ENCODE measurements around the gene TUBA1C.

DNA sequence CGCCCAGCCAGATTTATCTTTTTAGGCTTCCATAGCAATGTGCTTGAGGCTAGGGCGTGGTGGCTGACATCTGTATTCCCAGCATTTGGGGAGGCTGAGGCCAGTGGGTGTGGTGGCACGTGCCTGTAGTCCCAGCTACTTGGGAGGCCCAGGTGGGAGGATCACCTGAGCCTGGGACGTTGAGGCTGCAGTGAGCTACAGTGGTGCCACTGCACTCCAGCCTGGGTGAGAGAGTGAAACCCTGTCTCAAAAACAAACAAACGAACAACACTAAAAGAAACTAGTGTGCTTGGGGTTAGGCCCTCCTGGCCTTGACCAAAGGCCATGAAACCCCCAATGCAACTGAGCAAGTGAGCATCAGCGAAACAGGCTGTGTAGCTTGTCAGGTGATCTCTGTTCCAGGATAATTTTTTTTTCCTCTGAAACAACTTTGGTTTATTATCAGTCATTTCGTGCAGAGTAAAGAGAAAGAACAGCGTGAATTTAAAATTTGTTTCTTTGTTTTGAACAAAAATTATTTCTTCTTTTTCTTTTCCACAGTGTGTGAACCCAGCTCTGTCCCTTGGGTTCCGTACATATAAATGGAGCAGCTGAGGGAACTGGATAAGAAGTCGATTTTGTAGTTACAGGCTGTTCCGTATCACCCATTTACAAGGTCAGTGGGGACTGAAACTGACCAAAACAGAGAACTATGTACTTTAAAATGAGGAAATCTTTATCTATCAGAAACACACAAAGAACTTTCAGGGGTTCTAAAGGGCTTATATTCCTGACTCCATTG, 8.8 kb upstream of the TUBA1C start:
- TF ChIP-seq EZH2phosphoT487 (conservative IDR thresholded peaks at IDR 0.05; ENCODE audit: low read length): no peak
- TF ChIP-seq, protein P1, sequence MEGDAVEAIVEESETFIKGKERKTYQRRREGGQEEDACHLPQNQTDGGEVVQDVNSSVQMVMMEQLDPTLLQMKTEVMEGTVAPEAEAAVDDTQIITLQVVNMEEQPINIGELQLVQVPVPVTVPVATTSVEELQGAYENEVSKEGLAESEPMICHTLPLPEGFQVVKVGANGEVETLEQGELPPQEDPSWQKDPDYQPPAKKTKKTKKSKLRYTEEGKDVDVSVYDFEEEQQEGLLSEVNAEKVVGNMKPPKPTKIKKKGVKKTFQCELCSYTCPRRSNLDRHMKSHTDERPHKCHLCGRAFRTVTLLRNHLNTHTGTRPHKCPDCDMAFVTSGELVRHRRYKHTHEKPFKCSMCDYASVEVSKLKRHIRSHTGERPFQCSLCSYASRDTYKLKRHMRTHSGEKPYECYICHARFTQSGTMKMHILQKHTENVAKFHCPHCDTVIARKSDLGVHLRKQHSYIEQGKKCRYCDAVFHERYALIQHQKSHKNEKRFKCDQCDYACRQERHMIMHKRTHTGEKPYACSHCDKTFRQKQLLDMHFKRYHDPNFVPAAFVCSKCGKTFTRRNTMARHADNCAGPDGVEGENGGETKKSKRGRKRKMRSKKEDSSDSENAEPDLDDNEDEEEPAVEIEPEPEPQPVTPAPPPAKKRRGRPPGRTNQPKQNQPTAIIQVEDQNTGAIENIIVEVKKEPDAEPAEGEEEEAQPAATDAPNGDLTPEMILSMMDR (IDR thresholded peaks at IDR 0.05; ENCODE audit: insufficient read depth, low read length, poor library complexity, severe bottlenecking): no peak
